Hippocampal formation (tissue), 2 donors: ENCODE measurements around the gene BTN1A1.
"Not testable (repeated sequence)": the region's sequence is repeated elsewhere in the genome, so short reads cannot be mapped to it uniquely, and the experiment has no call there.

Experiments used
- DNase-seq, 2 donors: peaks; one replicate each; lab custom pipeline; 2025; lab: John Stamatoyannopoulos, UW

The BTN1A1 gene

GRCh38 chr6:26511033-26511432 lies 10.9 kb downstream of the BTN1A1 start:
- DNase-seq = not testable (repeated sequence)

GRCh38 chr6:26514984-26515383 lies 14.9 kb downstream of the BTN1A1 start:
- no peak for DNase-seq

GRCh38 chr6:26516481-26517427 lies 16.7 kb downstream of the BTN1A1 start:
- DNase-seq = no peak

- no peak for DNase-seq
Observed at GRCh38 chr6:26519359-26519758, 19.3 kb downstream of the BTN1A1 start.

- DNase-seq = peak in 1 of 2 donors; percentile 85
Observed at GRCh38 chr6:26520237-26520849, 20.2 kb downstream of the BTN1A1 start.

GRCh38 chr6:26520850-26521599 lies 20.9 kb downstream of the BTN1A1 start:
- DNase-seq = peak; percentile 80 to 91

- DNase-seq = peak; percentile 60
Observed at GRCh38 chr6:26521600-26522391, 21.7 kb downstream of the BTN1A1 start.

GRCh38 chr6:26522486-26523228 lies 22.6 kb downstream of the BTN1A1 start:
- DNase-seq = not testable (repeated sequence)

- DNase-seq = not testable (repeated sequence)
Observed at GRCh38 chr6:26524314-26524713, 24.2 kb downstream of the BTN1A1 start.

GRCh38 chr6:26524722-26525370 lies 24.7 kb downstream of the BTN1A1 start:
- DNase-seq = no peak

- no peak for DNase-seq
Observed at GRCh38 chr6:26525838-26526237, 25.7 kb downstream of the BTN1A1 start.

- DNase-seq = no peak
Observed at GRCh38 chr6:26526928-26527327, 26.8 kb downstream of the BTN1A1 start.

GRCh38 chr6:26530203-26530602 lies 30.1 kb downstream of the BTN1A1 start:
- no peak for DNase-seq

GRCh38 chr6:26531897-26532296 lies 31.8 kb downstream of the BTN1A1 start:
- no peak for DNase-seq

GRCh38 chr6:26532699-26533531 lies 32.8 kb downstream of the BTN1A1 start:
- DNase-seq = peak; percentile 80 to 89

- DNase-seq = no peak
Observed at GRCh38 chr6:26533532-26533931, 33.4 kb downstream of the BTN1A1 start.

- no peak for DNase-seq
Observed at GRCh38 chr6:26534681-26535465, 34.8 kb downstream of the BTN1A1 start.

GRCh38 chr6:26536571-26537159 lies 36.6 kb downstream of the BTN1A1 start:
- peak in 1 of 2 donors; percentile 25 for DNase-seq
